ENCODE measurements around the gene GALNT2. TPM values are rescaled to one million over a fixed set of nuclear protein-coding genes. Genes with fewer than 3 reads are reported as not detected.

Gene GALNT2
- total and polyA plus RNA-seq, 9 of the 15 experiments (the other 6 are each of a cell fraction or from before 2014, with no cell fraction given): 1.6 to 106 (median 51.9) TPM

DNA sequence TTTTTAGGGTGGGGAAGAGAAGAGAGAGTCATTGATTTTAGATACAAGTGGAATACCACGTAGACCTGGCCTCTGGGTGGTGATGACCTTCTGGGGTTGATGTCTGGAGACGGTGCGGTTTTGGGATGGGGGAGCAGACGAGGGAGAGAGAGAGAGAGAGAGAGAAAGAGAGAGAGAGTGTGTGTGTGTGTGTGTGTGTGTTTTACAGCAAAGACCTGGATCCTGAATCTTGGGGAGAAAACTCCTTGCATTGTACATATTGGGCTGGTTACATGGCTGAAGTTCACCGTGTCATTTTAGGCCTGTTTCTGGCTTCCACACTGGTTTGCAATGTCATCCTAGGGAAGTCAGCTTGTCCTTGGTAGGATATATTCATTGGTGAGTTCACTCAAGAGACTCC lies 89.0 kb downstream of the GALNT2 start (continued):
- TF ChIP-seq, protein P1, sequence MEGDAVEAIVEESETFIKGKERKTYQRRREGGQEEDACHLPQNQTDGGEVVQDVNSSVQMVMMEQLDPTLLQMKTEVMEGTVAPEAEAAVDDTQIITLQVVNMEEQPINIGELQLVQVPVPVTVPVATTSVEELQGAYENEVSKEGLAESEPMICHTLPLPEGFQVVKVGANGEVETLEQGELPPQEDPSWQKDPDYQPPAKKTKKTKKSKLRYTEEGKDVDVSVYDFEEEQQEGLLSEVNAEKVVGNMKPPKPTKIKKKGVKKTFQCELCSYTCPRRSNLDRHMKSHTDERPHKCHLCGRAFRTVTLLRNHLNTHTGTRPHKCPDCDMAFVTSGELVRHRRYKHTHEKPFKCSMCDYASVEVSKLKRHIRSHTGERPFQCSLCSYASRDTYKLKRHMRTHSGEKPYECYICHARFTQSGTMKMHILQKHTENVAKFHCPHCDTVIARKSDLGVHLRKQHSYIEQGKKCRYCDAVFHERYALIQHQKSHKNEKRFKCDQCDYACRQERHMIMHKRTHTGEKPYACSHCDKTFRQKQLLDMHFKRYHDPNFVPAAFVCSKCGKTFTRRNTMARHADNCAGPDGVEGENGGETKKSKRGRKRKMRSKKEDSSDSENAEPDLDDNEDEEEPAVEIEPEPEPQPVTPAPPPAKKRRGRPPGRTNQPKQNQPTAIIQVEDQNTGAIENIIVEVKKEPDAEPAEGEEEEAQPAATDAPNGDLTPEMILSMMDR (IDR thresholded peaks at IDR 0.05 in 2 of 3, conservative IDR thresholded peaks at IDR 0.05 in 1 of 3; ENCODE audit: insufficient read depth in 2 of 3, low read depth in 1 of 3, low read length in 3 of 3): no peak
- TF ChIP-seq ZNF778 (CRISPR knock-in tag; IDR thresholded peaks at IDR 0.05) (no peak), ZNF232 (CRISPR knock-in tag; IDR thresholded peaks at IDR 0.05) (no peak), ILF3 (IDR thresholded peaks at IDR 0.05; ENCODE audit: borderline replicate concordance) (no peak), JUND (IDR thresholded peaks at IDR 0.05; ENCODE audit: borderline replicate concordance, low read depth, low read length) (peak; percentile 12; the same call in 1 of the 2 replicates), JUND (tag; IDR thresholded peaks at IDR 0.05; ENCODE audit: borderline replicate concordance, low read depth, low read length) (peak; percentile 36; the same call in 1 of the 3 replicates), ARNT (IDR thresholded peaks at IDR 0.05) (peak in 1 of 2 experiments; percentile 48; a peak in 1 of 4 replicates), ZKSCAN3 (CRISPR knock-in tag; IDR thresholded peaks at IDR 0.05) (no peak), DIDO1 (tag; IDR thresholded peaks at IDR 0.05; ENCODE audit: low read depth) (no peak), ZNF431 (CRISPR knock-in tag; IDR thresholded peaks at IDR 0.05) (no peak), YBX1 (IDR thresholded peaks at IDR 0.05) (no peak), RBM34 (IDR thresholded peaks at IDR 0.05; ENCODE audit: borderline replicate concordance, insufficient read depth, low read length) (no peak), OTX1 (CRISPR knock-in tag; IDR thresholded peaks at IDR 0.05) (peak; percentile 87; the same call in 1 of the 2 replicates), ARHGAP35 (IDR thresholded peaks at IDR 0.05; ENCODE audit: partially characterized antibody) (peak; percentile 30), ZC3H4 (CRISPR knock-in tag; IDR thresholded peaks at IDR 0.05; ENCODE audit: borderline replicate concordance) (no peak), SIX5 (IDR thresholded peaks at IDR 0.05; ENCODE audit: borderline replicate concordance in 1 of 2, insufficient read depth in 1 of 2, low read depth in 1 of 2, low read length in 2 of 2) (no peak), ZNF121 (CRISPR knock-in tag; conservative IDR thresholded peaks at IDR 0.05) (no peak), ZSCAN29 (IDR thresholded peaks at IDR 0.05) (no peak), BRF1 (IDR thresholded peaks at IDR 0.05; ENCODE audit: borderline replicate concordance, extremely low read depth, insufficient read length) (no peak)
- TF ChIP-seq, protein P2, sequence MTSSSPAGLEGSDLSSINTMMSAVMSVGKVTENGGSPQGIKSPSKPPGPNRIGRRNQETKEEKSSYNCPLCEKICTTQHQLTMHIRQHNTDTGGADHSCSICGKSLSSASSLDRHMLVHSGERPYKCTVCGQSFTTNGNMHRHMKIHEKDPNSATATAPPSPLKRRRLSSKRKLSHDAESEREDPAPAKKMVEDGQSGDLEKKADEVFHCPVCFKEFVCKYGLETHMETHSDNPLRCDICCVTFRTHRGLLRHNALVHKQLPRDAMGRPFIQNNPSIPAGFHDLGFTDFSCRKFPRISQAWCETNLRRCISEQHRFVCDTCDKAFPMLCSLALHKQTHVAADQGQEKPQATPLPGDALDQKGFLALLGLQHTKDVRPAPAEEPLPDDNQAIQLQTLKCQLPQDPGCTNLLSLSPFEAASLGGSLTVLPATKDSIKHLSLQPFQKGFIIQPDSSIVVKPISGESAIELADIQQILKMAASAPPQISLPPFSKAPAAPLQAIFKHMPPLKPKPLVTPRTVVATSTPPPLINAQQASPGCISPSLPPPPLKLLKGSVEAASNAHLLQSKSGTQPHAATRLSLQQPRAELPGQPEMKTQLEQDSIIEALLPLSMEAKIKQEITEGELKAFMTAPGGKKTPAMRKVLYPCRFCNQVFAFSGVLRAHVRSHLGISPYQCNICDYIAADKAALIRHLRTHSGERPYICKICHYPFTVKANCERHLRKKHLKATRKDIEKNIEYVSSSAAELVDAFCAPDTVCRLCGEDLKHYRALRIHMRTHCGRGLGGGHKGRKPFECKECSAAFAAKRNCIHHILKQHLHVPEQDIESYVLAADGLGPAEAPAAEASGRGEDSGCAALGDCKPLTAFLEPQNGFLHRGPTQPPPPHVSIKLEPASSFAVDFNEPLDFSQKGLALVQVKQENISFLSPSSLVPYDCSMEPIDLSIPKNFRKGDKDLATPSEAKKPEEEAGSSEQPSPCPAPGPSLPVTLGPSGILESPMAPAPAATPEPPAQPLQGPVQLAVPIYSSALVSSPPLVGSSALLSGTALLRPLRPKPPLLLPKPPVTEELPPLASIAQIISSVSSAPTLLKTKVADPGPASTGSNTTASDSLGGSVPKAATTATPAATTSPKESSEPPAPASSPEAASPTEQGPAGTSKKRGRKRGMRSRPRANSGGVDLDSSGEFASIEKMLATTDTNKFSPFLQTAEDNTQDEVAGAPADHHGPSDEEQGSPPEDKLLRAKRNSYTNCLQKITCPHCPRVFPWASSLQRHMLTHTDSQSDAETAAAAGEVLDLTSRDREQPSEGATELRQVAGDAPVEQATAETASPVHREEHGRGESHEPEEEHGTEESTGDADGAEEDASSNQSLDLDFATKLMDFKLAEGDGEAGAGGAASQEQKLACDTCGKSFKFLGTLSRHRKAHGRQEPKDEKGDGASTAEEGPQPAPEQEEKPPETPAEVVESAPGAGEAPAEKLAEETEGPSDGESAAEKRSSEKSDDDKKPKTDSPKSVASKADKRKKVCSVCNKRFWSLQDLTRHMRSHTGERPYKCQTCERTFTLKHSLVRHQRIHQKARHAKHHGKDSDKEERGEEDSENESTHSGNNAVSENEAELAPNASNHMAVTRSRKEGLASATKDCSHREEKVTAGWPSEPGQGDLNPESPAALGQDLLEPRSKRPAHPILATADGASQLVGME (CRISPR knock-in tag; IDR thresholded peaks at IDR 0.05): no peak
- TF ChIP-seq, protein P3, sequence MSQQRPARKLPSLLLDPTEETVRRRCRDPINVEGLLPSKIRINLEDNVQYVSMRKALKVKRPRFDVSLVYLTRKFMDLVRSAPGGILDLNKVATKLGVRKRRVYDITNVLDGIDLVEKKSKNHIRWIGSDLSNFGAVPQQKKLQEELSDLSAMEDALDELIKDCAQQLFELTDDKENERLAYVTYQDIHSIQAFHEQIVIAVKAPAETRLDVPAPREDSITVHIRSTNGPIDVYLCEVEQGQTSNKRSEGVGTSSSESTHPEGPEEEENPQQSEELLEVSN (IDR thresholded peaks at IDR 0.05; ENCODE audit: borderline replicate concordance in 1 of 2, extremely low read depth in 1 of 2, insufficient read depth in 1 of 2, insufficient read length in 1 of 2, low read depth in 1 of 2, low read length in 1 of 2, poor library complexity in 1 of 2, severe bottlenecking in 1 of 2): no peak

Measured in K562 (cell line).